ENCODE measurements around the gene GPR3. TPM values are rescaled to one million over a fixed set of nuclear protein-coding genes. Genes with fewer than 3 reads are reported as not detected.

GPR3 gene
- total RNA-seq, 1 experiment from 2014 or later = 0.98 TPM

- Histone ChIP-seq H3K27ac (no peak overlapping the region), H3K36me3 (ENCODE audit: low read depth) (no peaks in the 10 kb centered on the region), H2AFZ (no peak overlapping the region), H4K20me1 (ENCODE audit: insufficient read depth) (no peaks in the 10 kb centered on the region), H3K4me1 (replicated peaks; ENCODE audit: insufficient read depth) (no peaks in the 10 kb centered on the region), H3K9me3 (ENCODE audit: insufficient read depth, low read depth) (no peaks in the 10 kb centered on the region), H3K4me2 (no peak overlapping the region), H3K4me3 (no peak overlapping the region), H3F3A (ENCODE audit: insufficient read depth, low read depth) (peaks cover 6% of the 10 kb centered on the region), H3K9me2 (ENCODE audit: insufficient read depth) (no peaks in the 10 kb centered on the region), H3K27me3 (ENCODE audit: insufficient read depth, low read depth) (no peaks in the 10 kb centered on the region), H3K79me2 (ENCODE audit: low read depth) (no peaks in the 10 kb centered on the region)
- DNase-seq = no peak
- TF ChIP-seq CTCF (conservative IDR thresholded peaks at IDR 0.05) (no peak), EZH2 (IDR thresholded peaks at IDR 0.05; ENCODE audit: low read depth) (no peak)
- ChIA-PET CTCF (no interaction called here), POLR2A (ENCODE audit: unreplicated experiment) (no interaction called here)
- no TSS peak for BruUV-seq (replicated peaks)
- intact Hi-C loops (cut with micrococcal nuclease; ENCODE audit: unreplicated experiment) = no loop called here
Observed at GRCh38 chr1:27400963-27401341, 8.5 kb downstream of the GPR3 start.

DNA sequence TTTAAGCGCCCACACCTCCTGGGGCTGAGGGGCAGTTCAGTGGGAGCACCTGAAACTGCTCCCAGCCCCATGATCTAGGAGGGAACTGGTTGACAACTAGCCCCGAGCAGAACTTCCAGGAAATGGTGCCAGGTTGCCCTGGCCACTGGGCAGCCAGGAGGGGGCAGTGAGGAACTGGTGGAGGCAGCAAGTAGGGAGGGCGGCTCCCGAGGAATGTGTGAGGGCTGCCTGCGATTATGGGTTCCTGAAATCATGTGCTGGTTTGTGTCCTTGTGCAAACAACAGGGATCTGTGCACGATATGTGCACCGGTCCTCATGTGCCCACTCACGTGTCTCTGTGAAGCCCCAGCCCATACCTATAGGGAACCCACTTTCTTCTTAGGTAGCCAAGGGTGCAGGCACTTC is 9.9 kb downstream of the GPR3 start:
- POLR2A ChIA-PET (ENCODE audit: unreplicated experiment) = interaction anchor here (0.6 kb wide), 2 partner anchors 155 to 202 kb away, joined by 12 to 20 read pairs; partner anchors contain the start of gene AHDC1

GRCh38 chr1:27403065-27403726 is 10.8 kb downstream of the GPR3 start:
- no peaks in the 10 kb centered on the region for H3K27me3 ChIP-seq (ENCODE audit: insufficient read depth, low read depth)
- no peaks in the 10 kb centered on the region for H3K4me1 ChIP-seq (replicated peaks; ENCODE audit: insufficient read depth)
- H3F3A ChIP-seq (ENCODE audit: insufficient read depth, low read depth) = peaks cover 6% of the 10 kb centered on the region
- no peak overlapping the region for H2AFZ ChIP-seq
- H3K9me3 ChIP-seq (ENCODE audit: insufficient read depth, low read depth) = no peaks in the 10 kb centered on the region
- ChIA-PET CTCF (interaction anchor here (1.3 kb wide), 1 partner anchor 154 kb away, joined by 5 read pairs; no protein-coding TSS in a partner anchor), POLR2A (ENCODE audit: unreplicated experiment) (interaction anchor here (0.6 kb wide), 1 partner anchor 154 kb away, joined by 20 read pairs; no protein-coding TSS in a partner anchor)
- no TSS peak for BruUV-seq (replicated peaks)
- no peak overlapping the region for H3K27ac ChIP-seq
- DNase-seq = no peak
- no peaks in the 10 kb centered on the region for H4K20me1 ChIP-seq (ENCODE audit: insufficient read depth)
- no peak for TF ChIP-seq CTCF (conservative IDR thresholded peaks at IDR 0.05)
- TF ChIP-seq EZH2 (IDR thresholded peaks at IDR 0.05; ENCODE audit: low read depth) = no peak
- intact Hi-C loops (cut with micrococcal nuclease; ENCODE audit: unreplicated experiment) = loop anchor here (2.0 kb wide), 1 partner anchor 204 kb away; no protein-coding TSS in a partner anchor
- no peaks in the 10 kb centered on the region for H3K9me2 ChIP-seq (ENCODE audit: insufficient read depth)
- no peaks in the 10 kb centered on the region for H3K79me2 ChIP-seq (ENCODE audit: low read depth)
- H3K36me3 ChIP-seq (ENCODE audit: low read depth) = no peaks in the 10 kb centered on the region
- H3K4me2 ChIP-seq = no peak overlapping the region
- H3K4me3 ChIP-seq = no peak overlapping the region

More for the DNA sequence above, 9.9 kb downstream of the GPR3 start:
- intact Hi-C loops (cut with micrococcal nuclease; ENCODE audit: unreplicated experiment) = loop anchor here (2.0 kb wide), 1 partner anchor 204 kb away; no protein-coding TSS in a partner anchor
- no peak overlapping the region for H3K27ac ChIP-seq
- no peaks in the 10 kb centered on the region for H4K20me1 ChIP-seq (ENCODE audit: insufficient read depth)
- no peaks in the 10 kb centered on the region for H3K36me3 ChIP-seq (ENCODE audit: low read depth)
- DNase-seq = peak in 1 of 2 experiments; percentile 48
- no peak overlapping the region for H2AFZ ChIP-seq
- H3K4me1 ChIP-seq (replicated peaks; ENCODE audit: insufficient read depth) = no peaks in the 10 kb centered on the region
- H3K4me3 ChIP-seq = no peak overlapping the region
- H3K27me3 ChIP-seq (ENCODE audit: insufficient read depth, low read depth) = no peaks in the 10 kb centered on the region
- H3K9me2 ChIP-seq (ENCODE audit: insufficient read depth) = no peaks in the 10 kb centered on the region
- H3K4me2 ChIP-seq = no peak overlapping the region
- BruUV-seq (replicated peaks) = no TSS peak
- H3K9me3 ChIP-seq (ENCODE audit: insufficient read depth, low read depth) = no peaks in the 10 kb centered on the region
- CTCF ChIA-PET = interaction anchor here (1.3 kb wide), 1 partner anchor 154 kb away, joined by 5 read pairs; no protein-coding TSS in a partner anchor
- H3F3A ChIP-seq (ENCODE audit: insufficient read depth, low read depth) = peaks cover 6% of the 10 kb centered on the region
- no peaks in the 10 kb centered on the region for H3K79me2 ChIP-seq (ENCODE audit: low read depth)
- TF ChIP-seq EZH2 (IDR thresholded peaks at IDR 0.05; ENCODE audit: low read depth) (no peak), CTCF (conservative IDR thresholded peaks at IDR 0.05) (no peak; the same call in 1 of the 2 replicates)
